ENCODE results near the gene SPAAR. TPM values are rescaled to one million over a fixed set of nuclear protein-coding genes. Genes with fewer than 3 reads are reported as not detected.
A peak's percentile ranks its signal among the peaks of the same experiment; 100 is the strongest.

Gene SPAAR
- total RNA-seq, 1 experiment from 2014 or later = not detected

GRCh38 chr9:35945341-35946018, 36.2 kb downstream of the SPAAR start:
- H3K27me3 ChIP-seq (ENCODE audit: control insufficient read depth, insufficient read depth, low read length) = no peaks in the 10 kb centered on the region
- no peak overlapping the region for H3K4me3 ChIP-seq (ENCODE audit: low read depth in 2 of 2, low read length in 2 of 2)
- in situ Hi-C loops (cut with HindIII; ENCODE audit: low pct_unique_long_range_greater_than_20kb, low sequenced_read_pairs) (no loop called here), intact Hi-C loops (cut with micrococcal nuclease; ENCODE audit: unreplicated experiment) (loop anchor here (5.0 kb wide), 1 partner anchor 43 kb away; no protein-coding TSS in a partner anchor)
- DNase-seq (ENCODE audit: low read depth, low spot score) (peak; percentile 20), ATAC-seq (peak; percentile 84)
- TF ChIP-seq SIN3A (IDR thresholded peaks at IDR 0.05; ENCODE audit: borderline replicate concordance, insufficient read depth, low read depth, low read length) = no peak
- TF ChIP-seq CTCF (IDR thresholded peaks at IDR 0.05) = peak; percentile 91
- no peaks in the 10 kb centered on the region for H3K9me3 ChIP-seq (ENCODE audit: control insufficient read depth, insufficient read depth, low read depth, low read length)
- H3K36me3 ChIP-seq (ENCODE audit: control insufficient read depth, insufficient read depth, low read length) = no peaks in the 10 kb centered on the region
- CTCF ChIA-PET = interaction anchor here (0.6 to 1.8 kb wide), 7 partner anchors 14 to 220 kb away, joined by 3 to 10 read pairs (median 3); no protein-coding TSS in a partner anchor
- POLR2A ChIA-PET = no interaction called here
- H3K27ac ChIP-seq (ENCODE audit: low read length) = no peak overlapping the region
- H3K4me1 ChIP-seq (ENCODE audit: control insufficient read depth, insufficient read depth, low read length) = no peaks in the 10 kb centered on the region
- BruUV-seq (replicated peaks) = no TSS peak

GRCh38 chr9:35948451-35948850, 39.2 kb downstream of the SPAAR start:
- ChIA-PET POLR2A (no interaction called here), CTCF (no interaction called here)
- TF ChIP-seq CTCF (IDR thresholded peaks at IDR 0.05) (no peak), SIN3A (IDR thresholded peaks at IDR 0.05; ENCODE audit: borderline replicate concordance, insufficient read depth, low read depth, low read length) (no peak), TCF7L2 (IDR thresholded peaks at IDR 0.05; ENCODE audit: low read depth, low read length) (no peak), REST (IDR thresholded peaks at IDR 0.05; ENCODE audit: insufficient read depth in 1 of 2, low read depth in 2 of 2, low read length in 1 of 2) (no peak), POLR2AphosphoS5 (IDR thresholded peaks at IDR 0.05; ENCODE audit: low read depth, low read length) (no peak)
- Histone ChIP-seq H3K27ac (ENCODE audit: low read length) (no peak overlapping the region), H3K27me3 (ENCODE audit: control insufficient read depth, insufficient read depth, low read length) (peaks cover 6% of the 10 kb centered on the region; the same call in 1 of the 2 replicates), H3K4me1 (ENCODE audit: control insufficient read depth, insufficient read depth, low read length) (no peaks in the 10 kb centered on the region), H3K9me3 (ENCODE audit: control insufficient read depth, insufficient read depth, low read depth, low read length) (no peaks in the 10 kb centered on the region), H3K36me3 (ENCODE audit: control insufficient read depth, insufficient read depth, low read length) (no peaks in the 10 kb centered on the region), H3K4me3 (ENCODE audit: low read depth in 2 of 2, low read length in 2 of 2) (no peak overlapping the region)
- DNase-seq (ENCODE audit: low read depth, low spot score) (no peak), ATAC-seq (no peak)
- in situ Hi-C loops (cut with HindIII; ENCODE audit: low pct_unique_long_range_greater_than_20kb, low sequenced_read_pairs) = no loop called here
- intact Hi-C loops (cut with micrococcal nuclease; ENCODE audit: unreplicated experiment) = loop anchor here (5.0 kb wide), 1 partner anchor 46 kb away; no protein-coding TSS in a partner anchor
- no TSS peak for BruUV-seq (replicated peaks)

All from Panc1 (cell line).